ENCODE results near the gene MRAP2. TPM values are rescaled to one million over a fixed set of nuclear protein-coding genes. Genes with fewer than 3 reads are reported as not detected.

MRAP2 gene
- total RNA-seq, 1 experiment from 2014 or later, result 0.07 TPM

DNA sequence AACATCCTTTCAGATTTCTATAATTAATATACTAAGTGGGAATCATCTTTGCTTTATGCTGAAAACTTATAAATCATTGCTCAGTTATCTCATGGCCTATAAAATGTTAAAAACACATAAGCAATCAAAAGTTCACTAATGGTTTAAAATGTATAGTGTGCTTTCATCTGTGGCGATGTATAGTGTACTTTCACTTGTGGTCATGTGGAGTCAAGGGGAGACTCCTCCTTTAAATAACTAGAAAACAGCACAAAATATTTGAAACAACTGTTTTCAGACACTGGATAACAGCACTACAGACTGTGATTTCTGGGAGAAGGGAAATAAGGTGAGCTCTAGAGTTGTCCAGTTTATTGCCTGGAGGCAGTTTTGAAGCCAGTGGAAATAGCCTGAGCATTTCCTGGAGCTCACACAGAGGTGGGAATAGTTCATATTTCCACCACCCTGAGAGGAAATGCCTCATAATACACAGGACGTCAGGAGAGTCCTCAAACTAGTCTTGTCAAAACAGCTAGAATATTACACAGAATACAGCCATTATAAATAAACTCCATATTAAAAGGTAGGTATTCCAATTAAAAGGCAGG is 104.5 kb downstream of the MRAP2 start:
- no peak overlapping the region for H3K4me2 ChIP-seq (ENCODE audit: low read length)
- BruUV-seq (replicated peaks), result no TSS peak
- CTCF ChIA-PET, result no interaction called here
- ATAC-seq, result peak; percentile 70
- POLR2A ChIA-PET (ENCODE audit: unreplicated experiment), result no interaction called here
- H3K9me3 ChIP-seq (ENCODE audit: low read length), result no peaks in the 10 kb centered on the region
- no peaks in the 10 kb centered on the region for H3K36me3 ChIP-seq (ENCODE audit: low read depth, low read length)
- no peak overlapping the region for H3K4me3 ChIP-seq (ENCODE audit: low read length)
- H3K79me2 ChIP-seq (ENCODE audit: low read length), result no peaks in the 10 kb centered on the region
- H4K20me1 ChIP-seq (ENCODE audit: low read length), result no peaks in the 10 kb centered on the region
- intact Hi-C loops (cut with micrococcal nuclease), result no loop called here
- no peaks in the 10 kb centered on the region for H3K9me2 ChIP-seq (replicated peaks; ENCODE audit: low read length)
- DNase-seq, result peak; percentile 8
- H3K9ac ChIP-seq (ENCODE audit: low read length), result no peak overlapping the region
- H2AFZ ChIP-seq (ENCODE audit: low read length), result no peak overlapping the region
- no peak for TF ChIP-seq EZH2phosphoT487 (IDR thresholded peaks at IDR 0.05; ENCODE audit: borderline replicate concordance, low read length)
- no peak for TF ChIP-seq EZH2 (IDR thresholded peaks at IDR 0.05; ENCODE audit: low read length, unreplicated experiment)
- TF ChIP-seq, protein P1, sequence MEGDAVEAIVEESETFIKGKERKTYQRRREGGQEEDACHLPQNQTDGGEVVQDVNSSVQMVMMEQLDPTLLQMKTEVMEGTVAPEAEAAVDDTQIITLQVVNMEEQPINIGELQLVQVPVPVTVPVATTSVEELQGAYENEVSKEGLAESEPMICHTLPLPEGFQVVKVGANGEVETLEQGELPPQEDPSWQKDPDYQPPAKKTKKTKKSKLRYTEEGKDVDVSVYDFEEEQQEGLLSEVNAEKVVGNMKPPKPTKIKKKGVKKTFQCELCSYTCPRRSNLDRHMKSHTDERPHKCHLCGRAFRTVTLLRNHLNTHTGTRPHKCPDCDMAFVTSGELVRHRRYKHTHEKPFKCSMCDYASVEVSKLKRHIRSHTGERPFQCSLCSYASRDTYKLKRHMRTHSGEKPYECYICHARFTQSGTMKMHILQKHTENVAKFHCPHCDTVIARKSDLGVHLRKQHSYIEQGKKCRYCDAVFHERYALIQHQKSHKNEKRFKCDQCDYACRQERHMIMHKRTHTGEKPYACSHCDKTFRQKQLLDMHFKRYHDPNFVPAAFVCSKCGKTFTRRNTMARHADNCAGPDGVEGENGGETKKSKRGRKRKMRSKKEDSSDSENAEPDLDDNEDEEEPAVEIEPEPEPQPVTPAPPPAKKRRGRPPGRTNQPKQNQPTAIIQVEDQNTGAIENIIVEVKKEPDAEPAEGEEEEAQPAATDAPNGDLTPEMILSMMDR (conservative IDR thresholded peaks at IDR 0.05; ENCODE audit: low read depth, low read length), result no peak
- no peaks in the 10 kb centered on the region for H3K4me1 ChIP-seq (ENCODE audit: insufficient read depth, low read length)
- H3K27me3 ChIP-seq (ENCODE audit: low read length), result no peaks in the 10 kb centered on the region
- H3F3A ChIP-seq (ENCODE audit: low read length, unreplicated experiment), result no peaks in the 10 kb centered on the region
- H3K27ac ChIP-seq (ENCODE audit: low read length), result no peak overlapping the region

DNA sequence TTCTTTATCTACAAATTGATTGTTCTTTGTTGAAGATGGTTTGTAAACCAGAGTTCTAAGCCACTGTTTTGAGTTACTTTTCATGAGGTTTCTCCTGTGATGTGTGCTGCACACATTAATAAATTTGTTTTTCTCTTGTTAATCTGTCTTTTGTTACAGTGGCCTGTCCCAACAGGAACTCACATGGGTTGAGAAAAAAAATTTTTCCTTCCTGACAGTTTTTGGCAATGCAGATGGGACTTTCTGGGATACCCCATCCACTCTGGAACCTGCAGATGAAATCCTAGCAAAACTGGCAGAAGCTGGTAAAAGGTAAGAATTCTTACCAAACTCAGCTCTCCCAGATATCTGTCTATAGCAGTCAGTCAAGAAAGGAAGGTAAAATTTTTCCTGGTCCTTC is 105.7 kb downstream of the MRAP2 start:
- no peak overlapping the region for H3K27ac ChIP-seq (ENCODE audit: low read length)
- no peak overlapping the region for H3K4me3 ChIP-seq (ENCODE audit: low read length)
- TF ChIP-seq, protein P1 (conservative IDR thresholded peaks at IDR 0.05; ENCODE audit: low read depth, low read length), result no peak
- TF ChIP-seq EZH2 (IDR thresholded peaks at IDR 0.05; ENCODE audit: low read length, unreplicated experiment), result no peak
- no peak for TF ChIP-seq EZH2phosphoT487 (IDR thresholded peaks at IDR 0.05; ENCODE audit: borderline replicate concordance, low read length)
- ChIA-PET POLR2A (ENCODE audit: unreplicated experiment) (no interaction called here), CTCF (no interaction called here)
- ATAC-seq (no peak), DNase-seq (no peak)
- intact Hi-C loops (cut with micrococcal nuclease), result no loop called here
- H3K9me2 ChIP-seq (replicated peaks; ENCODE audit: low read length), result no peaks in the 10 kb centered on the region
- H3F3A ChIP-seq (ENCODE audit: low read length, unreplicated experiment), result no peaks in the 10 kb centered on the region
- no peaks in the 10 kb centered on the region for H3K9me3 ChIP-seq (ENCODE audit: low read length)
- H3K4me2 ChIP-seq (ENCODE audit: low read length), result no peak overlapping the region
- H4K20me1 ChIP-seq (ENCODE audit: low read length), result no peaks in the 10 kb centered on the region
- no peaks in the 10 kb centered on the region for H3K4me1 ChIP-seq (ENCODE audit: insufficient read depth, low read length)
- BruUV-seq (replicated peaks), result no TSS peak
- H2AFZ ChIP-seq (ENCODE audit: low read length), result no peak overlapping the region
- no peaks in the 10 kb centered on the region for H3K27me3 ChIP-seq (ENCODE audit: low read length)
- H3K36me3 ChIP-seq (ENCODE audit: low read depth, low read length), result no peaks in the 10 kb centered on the region
- no peak overlapping the region for H3K9ac ChIP-seq (ENCODE audit: low read length)
- no peaks in the 10 kb centered on the region for H3K79me2 ChIP-seq (ENCODE audit: low read length)

Other genes starting within 250 kb of the MRAP2 start
- not detected in 2 replicates for gene RIPPLY2, start 180.4 kb upstream of the MRAP2 start, total RNA-seq (2014; rRNA removed)
- gene CYB5R4, start 174.1 kb upstream of the MRAP2 start, total RNA-seq (2014; rRNA removed), result 5.1 and 5.6 TPM in 2 replicates
- gene CEP162, start 193.9 kb downstream of the MRAP2 start, total RNA-seq (2014; rRNA removed), result 1.7 and 2.3 TPM in 2 replicates

All from PC-3 (cell line).